HG03378 (cell line): ENCODE results near the gene CPEB4.
A peak's percentile ranks its signal among the peaks of the same experiment; 100 is the strongest.

Experiments used
- ATAC-seq: cut with Tn5 transposase; IDR thresholded peaks from one replicate; pipeline ENCODE4 v1.9.1; 2021; ENCODE audit warnings: mild to moderate bottlenecking, moderate library complexity; ENCODE audit not compliant: unreplicated experiment

The CPEB4 gene

DNA sequence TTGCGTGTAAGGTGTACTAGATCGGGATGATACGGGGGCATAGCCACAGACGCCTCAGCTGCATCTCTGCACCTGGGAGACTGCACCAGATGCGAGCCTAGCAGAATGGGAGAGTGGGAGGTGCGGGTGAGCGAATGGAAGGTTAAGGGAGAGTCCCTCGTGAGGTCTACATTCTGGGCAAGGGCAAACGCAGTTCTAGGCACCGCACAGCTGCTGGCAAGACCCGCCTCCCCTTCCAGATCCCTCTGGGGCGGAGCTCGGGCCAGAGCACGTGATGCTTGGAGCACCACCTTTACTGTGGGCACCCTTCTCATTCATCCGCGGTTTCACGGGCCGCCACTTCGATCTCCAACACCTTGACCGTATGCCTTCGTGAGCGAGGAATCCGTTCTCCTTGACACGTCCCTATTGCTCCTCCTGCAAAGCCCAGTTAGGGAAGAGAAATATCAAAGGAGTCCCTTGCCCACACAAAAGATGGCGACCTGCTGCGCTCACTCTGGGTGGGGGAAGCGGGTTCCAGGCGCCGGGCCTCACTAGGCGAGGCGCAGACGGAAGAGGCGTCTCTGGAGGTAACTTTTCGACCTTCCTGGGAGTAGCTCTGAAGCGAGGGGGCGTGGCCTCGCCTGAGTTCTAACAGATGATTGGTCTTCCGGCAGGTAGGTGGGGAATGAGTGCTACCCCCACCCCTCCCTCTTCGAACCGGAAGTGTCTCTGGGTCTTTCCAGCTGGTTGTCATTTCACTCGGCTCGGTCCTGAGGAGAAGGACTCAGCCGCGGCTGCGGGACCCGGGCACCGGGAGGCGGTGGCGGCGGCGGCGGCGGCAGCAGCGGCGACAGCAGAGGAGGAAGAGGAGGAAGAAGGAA is at the start of gene CPEB4:
Gene CPEB4, plus strand, starts transcription at position 740 of the 863 bp plus-strand sequence. CDS start 1,385 bp downstream, outside the sequence.
- peak; percentile 89 for ATAC-seq

DNA sequence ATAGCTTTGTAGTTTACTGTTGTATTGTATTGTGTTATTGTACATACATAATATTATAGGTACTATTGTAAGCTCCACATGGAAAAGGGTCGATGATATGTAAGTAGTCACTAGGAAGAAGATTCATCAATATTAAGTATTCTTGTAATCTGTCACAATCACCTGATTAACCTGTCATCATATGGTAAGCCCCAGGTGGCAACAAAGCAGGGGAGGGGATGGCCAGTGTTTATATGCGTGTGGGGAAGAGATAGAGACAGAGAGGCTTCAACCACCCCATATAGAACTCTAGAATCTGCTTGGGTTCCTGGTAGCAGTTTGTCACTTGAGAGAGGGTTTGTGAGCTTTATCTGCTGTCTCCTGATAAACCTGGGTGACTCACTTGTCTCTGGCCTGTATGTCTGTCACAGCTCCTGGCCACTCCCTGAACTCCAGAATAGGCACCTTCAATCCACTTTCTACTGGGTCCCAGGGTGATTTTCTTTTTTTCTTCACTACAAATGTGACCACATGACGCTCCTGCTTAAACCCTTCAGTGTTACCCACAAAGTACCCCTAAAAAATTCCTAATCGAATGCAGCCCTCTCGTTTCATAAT is 48.9 kb upstream of the CPEB4 start:
- ATAC-seq, result no peak

DNA sequence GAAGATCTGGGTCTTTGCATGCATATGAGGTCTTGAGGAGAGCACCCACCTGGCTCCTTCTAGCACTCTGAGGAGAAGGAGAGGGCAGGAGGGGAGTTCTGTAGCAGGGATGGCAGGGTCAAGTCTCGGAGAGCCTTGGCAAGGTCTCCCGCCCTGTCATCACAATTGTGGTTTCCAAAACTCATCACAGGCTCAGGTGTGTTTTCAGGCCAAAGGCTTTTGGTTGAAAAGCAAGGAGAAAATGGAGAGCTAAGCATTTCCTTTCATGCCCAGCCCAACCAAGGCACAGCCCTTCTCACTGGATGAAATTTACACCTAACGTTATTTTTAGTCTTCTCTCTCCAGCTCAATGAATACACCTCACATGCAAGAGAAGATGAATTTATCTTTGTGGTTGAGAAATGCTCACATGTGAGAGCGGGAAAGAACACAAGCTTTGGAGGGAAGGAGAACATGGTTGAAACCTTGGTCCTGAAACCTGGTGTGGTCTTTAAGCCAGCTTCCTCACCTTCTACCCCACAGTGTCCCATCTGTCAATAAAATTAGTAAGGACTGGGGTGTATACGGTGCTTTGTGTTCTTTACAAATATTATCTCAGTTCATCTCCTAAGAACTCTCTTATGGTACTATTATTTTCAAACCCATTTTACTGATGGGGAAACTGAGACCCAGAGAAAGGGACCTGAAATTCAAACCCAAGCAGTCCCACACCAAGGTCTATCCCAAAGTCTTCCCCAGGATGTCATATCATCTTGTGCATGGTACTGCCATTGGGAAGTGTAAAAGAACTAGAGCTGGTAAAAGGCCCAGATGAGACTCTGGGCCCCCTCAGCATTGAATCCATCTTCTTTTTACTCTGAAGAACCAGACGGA is 47.8 kb upstream of the CPEB4 start:
- no peak for ATAC-seq

DNA sequence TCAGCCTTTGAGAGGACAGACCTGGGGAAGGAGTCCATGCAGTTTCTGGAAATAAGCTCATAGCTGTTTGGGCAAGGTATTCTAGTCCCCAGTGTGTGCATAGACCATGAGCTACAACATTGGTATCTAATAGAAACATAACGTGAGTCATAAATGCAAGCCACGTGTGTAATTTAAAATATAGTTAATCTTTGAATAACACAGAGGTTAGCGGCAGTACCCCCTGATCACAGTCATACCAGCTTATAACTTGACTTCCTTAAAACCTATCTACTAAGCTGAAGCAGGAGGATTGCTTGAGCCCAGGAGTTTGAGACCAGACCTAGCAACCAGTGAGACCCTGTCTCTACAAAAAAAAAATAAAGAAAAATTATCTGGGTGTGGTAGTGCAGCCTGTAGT is 46.4 kb upstream of the CPEB4 start:
- no peak for ATAC-seq

DNA sequence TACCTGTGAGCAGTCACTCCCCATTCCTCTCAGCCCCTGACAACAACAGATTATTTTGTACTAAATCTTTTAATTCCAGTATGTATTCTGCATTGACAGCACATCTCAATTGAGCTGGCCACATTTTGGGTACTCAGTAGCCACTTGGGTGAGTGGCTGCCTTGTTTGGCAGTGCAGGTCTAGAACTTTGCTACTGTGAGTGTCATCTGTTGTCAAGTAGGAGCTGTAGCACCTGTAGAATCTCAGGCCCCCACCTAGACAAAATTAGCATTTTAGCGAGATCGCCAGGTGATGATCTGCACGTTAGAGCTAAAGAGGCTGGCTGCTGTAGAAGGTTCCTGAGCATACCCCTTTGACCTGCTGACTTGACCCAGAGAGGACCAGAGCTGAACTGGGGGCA is 44.4 kb upstream of the CPEB4 start:
- no peak for ATAC-seq

DNA sequence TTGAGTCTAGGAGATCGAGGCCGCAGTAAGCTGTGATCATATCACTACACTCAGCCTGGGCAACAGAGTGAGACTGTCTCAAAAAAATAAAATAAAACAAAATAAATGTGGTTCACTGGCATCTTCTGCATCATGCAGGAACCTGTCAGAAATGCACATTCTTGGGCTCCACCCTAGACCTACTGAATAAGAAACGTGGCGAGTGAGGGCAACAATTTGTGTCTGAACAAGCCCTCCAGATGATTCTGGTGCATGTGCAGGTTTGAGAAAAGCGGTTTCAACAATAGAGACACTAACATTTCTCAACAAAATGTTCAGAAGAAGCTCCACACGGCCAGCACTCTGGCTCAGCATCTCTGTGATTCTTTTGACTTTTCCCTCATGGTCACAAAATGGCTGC is 42.8 kb upstream of the CPEB4 start:
- ATAC-seq, result no peak

DNA sequence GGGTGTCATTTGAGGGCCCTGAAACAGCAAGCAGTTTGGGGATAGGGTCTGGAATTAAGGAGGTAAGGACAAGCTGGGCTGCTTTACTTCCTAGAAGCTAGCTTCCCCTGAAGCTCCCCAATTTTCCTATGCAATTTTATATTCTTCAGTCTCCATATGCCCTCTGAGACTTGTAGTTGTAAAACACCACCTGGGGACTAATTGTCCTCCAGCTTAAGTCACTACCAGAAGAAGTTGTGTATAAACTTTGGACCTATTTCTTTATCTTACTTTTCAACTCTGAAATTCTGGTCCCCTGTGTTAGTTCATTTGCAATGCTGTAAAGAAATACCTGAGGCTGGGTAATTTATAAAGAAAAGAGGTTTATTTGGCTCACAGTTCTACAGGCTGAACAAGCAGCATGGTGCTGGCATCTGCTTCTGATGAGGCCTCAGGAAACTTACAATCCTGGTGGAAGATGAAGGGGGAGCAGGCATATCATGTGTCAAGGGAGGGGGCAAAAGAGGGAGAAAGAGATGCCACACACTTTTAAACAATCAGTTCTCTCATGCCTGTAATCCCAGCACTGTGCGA is 41.1 kb upstream of the CPEB4 start:
- ATAC-seq, result no peak

DNA sequence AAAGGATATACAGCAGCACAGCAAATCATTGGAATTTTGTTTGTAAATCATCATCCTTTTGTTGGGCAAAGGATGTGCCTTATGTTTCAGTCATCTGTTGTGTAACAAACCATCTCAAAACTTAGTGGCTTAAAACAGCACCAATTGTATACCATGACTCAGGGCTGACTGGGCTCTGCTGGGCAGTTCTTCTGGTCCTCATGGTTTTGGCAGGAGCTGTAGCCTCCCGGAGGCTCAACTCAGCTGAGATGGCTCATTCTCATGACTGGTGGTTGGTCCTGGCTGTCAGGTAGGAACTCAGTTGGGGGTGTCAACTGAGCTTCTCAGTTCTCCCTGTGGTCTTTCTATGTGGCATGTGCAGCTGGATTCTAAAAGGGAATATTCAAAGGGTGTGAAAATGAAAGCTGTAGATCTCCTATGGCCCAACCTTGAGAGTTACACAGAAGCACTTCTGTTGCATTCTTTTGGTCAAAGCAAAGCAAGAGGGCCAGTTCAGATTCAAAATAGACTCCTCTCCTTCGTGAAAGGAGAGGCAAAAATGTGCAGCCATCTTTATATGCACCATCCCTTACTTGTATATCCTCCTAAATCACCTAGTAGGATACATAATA is 39.1 kb upstream of the CPEB4 start:
- ATAC-seq, result no peak

DNA sequence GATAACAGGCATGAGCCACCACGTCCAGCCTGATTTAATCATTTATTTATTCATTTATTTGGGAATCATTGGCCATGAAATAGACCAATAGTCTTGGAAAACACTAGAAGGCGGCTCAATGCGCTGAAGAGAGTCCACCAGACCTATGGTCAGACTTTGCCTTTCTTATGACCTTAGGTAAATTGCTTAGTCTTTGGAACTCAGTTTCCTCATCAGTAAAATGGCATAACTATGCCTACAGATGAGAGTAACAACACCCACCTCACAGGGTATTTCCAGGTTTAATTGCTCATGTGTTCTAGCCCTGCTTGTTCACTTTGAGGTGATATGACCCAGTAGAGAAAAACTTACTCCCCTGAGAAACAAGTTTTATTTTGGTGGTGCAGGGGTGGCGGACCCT is 38.2 kb upstream of the CPEB4 start:
- no peak for ATAC-seq

DNA sequence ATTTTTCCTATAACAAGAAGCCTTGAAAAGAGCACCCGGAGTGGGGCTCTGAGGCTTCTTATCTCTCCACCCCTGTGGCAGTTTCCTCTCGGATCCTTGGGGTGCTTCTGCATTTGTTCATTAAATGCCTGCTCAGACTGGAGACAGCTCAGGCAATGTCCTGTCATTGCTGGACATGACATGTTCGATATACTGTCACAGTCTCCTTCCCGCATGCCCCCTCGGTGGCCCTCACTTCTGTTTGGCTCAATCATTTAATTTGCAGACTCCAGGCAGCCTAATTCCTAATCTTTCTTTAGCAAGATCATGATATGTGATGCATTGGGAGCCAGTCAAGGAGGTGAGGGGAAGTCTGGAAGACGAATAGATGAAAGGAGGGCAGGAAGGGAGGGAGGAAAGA is 37.5 kb upstream of the CPEB4 start:
- no peak for ATAC-seq

DNA sequence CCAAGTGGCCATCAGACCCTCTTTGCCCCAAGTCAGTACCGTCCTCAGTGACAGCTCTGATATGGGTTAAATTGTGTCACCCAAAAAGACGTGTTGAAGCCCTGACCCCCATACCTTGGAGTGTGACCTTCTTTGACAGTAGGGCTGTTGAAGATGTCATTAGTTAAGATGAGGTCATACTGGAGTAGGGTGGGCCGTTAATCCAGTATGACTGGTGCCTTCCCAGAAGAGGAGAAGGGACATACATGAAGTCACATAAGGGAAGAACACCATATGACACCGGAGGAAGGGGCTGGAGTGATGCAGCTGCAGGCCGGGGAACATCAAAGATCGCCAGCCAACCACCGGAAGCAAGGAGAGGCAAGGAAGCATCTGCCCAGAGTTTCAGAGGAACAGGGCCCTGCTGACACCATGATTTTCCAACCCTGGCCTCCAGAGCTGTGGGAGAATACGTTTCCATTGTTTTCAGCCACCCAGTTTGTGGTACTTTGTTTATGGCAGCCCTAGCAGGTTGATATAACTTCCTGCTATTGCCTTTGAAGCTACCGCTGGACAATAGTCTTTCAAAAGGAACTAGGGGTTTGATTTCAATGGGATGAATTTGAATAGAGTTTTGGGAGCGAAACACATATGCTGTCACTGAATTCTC is 36.4 kb upstream of the CPEB4 start:
- no peak for ATAC-seq

DNA sequence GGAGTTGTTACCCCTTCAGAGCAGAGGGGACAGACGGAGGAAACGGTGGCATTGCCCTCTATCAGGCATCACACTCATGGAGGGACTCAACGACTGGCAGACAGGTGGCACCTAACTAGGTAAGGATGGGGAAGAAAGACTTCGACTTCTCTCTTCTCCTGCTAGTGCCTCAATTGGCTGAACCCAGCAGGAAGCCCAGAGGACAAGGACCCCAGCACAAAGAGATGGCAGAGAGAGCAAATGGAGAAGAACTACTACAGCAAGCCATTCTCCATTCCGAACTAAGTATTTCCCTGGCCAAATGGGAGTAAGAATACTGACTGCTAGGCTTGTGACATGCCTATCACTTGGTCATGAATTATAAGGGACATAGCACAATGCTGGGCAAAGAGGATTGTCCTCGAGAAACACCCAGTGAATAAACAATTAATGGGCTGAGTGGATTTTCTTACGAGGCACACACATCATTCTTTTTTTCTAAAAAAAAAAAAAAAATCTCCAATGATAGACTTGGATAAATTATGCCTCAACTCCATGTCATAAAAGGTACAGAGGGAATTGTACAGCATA is 35.3 kb upstream of the CPEB4 start:
- no peak for ATAC-seq

DNA sequence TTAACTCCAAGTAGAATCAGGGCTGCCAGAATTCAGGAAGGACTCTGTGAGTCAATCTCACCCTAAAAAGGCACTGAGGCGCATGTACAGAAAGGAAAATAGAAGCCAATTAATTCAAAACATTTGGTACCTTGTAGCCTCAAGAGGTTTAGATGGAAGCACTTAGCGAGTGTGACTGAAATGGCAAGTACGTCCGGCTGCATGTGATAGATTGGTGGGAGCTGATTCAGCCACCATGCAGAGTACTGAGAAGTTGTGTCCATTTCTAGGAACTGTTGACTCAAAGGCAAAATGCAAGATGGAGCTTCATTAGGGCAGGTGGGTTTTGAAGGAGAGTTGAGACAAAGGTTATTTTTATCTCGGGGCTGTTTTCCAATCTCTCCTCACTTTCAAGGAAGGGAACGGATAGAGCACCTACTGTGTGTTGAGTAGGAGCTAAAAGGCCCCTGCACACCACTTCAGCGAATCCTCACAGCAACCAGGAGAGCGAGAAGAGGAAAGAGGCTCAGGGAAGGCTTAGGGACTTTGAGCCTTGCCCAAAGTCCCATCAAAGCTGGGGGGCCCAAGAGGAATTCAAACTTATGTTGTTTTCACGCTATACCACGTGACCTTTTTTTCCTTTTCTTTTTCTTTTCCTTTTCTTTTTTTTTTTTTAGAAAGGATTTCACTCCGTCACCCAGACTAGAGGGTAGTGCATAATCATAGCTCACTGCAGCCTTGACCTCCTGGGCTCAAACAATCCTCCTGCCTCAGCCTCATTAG is 34.6 kb upstream of the CPEB4 start:
- ATAC-seq, result no peak

DNA sequence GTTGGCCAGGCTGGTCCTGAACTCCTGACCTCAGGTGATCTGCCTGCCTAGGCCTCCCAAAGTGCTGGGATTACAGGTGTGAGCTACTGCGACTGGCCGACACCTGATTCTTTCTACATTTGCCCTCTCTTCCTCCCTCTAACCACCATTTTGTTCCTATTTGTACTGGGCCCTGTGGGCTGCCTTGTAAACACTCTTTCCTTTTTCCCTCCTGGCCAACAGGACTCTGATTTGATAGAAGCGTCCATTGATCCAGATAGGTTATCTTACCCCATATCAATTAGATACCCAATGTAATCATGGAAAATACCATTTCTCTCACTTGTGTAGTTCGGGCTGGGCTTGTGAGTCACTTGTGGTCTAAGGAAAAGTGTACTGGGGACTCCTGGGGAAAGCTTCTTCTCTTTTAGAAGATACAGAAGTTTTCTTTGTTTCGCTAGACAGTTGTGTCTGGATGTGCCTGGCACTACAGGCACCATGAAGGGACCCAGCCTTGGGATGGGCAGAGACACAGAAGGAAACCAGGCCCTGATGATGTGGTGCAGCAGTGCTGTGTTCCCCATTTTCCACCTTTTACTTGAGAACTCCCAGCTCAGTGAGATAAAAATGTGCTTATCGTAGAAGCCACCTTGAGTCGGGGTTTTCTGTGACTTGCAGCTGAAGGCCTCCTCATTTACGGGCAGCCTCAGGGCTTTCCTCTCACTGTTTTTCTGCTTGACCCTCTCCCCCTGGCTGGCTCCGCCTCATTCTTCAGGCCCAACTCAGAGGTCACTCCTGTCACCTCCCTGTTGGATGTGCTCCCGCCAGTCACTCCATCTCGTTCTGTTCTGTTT is 32.8 kb upstream of the CPEB4 start:
- no peak for ATAC-seq

DNA sequence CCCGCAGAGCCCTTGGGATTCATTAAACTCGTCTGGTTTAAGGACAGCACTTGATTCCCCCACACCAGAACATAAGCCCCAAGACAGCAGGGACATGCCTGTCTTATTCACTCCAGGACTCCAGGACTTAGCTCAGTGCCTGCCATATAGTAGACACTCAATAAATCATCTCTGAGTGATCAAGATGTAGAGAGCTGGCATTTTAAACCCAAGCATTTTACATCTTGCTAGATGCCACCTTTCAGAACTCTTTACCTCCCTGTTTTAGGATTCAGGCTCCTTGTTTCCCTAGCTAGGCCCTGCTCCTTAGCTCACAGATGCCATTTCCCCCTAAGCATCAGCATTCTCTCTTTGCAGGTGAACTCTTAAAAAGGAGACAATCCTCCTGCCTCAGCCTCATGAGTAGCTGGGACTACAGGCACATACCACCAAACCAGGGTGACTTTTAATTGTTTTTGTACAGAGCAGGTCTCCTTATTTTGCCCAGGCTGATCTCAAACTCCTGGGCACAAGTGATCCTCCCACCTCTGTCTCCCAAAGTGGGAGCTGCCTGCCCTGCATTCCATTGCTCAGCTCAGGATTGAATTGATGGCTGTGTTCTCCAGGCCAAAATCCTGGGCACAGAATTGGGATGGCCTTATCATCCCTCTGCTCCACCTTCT is 32.0 kb upstream of the CPEB4 start:
- ATAC-seq, result no peak

DNA sequence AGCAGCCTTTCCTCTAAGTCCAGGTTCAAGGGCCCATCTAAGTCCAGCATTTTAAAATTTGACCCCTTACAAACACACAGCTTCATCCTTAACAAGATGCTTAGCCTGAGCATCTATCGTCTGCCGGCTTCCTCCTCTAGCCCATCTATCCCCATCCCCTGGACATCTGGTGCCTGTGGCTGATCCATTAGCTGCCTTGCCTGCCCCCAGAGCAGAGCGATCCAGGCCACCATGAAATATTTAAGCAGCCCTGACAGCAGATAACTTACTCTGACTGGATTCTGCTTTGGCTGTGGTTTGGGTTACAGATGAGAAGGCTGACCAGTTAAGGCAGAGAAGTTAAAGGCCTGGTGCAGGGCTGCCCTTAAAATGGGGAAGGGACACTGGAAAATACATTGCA is 30.9 kb upstream of the CPEB4 start:
- ATAC-seq, result no peak

DNA sequence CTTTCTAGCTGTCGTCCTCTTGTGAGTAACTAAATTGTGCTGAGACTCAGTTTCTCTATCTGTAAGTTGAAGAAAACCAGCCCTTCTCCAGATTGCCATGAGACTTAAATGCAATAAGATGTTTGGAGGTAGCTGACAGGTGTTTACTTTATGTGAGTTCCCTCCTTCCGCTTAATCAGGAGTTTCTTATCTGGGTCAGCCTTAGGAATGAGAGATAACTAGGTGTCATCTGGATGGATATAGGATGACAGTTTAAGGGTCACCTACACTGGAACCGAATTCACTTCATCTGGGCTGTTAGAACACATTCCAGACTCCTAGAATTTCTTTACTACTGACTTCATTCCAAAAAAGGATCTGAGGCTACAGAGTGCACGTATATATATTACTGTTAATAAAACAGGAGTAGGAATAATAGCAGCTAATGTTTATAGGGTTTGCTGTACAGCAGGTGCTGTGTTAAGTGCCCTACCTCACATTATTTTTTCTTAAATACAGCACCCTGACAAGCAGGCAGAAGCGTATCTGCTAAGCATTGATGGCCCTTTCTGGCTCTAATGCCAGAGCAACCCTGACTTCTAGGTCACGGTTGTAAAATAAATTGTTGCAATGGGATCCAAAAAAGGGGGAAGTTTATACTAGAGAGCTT is 30.0 kb upstream of the CPEB4 start:
- ATAC-seq, result no peak
